ENCODE measurements around the gene ZNF577.
A peak's percentile ranks its signal among the peaks of the same experiment; 100 is the strongest.

Gene ZNF577

DNA sequence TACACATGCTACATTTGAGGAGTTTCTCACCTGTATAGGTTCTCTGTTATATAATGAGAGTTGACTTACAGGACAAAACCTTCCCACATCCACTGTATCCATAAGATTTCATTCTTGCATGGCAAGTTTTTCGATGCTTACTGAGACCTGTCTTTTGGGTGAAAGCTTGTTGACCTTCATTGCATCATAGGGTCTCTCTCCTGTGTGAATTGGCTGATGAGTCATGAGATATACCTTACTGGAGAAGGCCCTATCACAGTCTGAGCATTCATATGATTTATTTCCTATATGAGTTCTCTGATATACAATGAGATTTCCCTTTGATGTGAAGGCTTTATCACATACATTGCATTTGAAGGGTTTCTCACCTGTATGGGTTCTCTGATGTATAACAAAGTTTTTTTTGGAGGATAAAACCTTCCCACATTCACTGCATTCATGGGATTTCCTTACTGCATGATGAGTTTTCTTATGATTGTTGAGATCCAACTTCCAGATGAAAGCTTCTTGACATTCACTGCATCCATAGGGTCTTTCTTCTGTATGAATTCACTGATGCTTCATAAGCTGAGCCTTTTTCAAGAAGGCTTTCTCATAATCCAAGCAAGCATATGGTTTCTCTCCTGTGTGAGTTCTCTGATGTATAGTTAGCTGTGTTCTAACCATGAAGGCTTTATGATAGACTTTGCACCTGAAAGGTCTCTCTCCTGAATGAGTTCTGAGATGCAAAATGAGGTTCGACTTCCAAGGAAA, 25.7 kb downstream of the ZNF577 start:
- H3K27me3 ChIP-seq (ENCODE audit: insufficient read depth, insufficient read length) = no peaks in the 10 kb centered on the region
- TF ChIP-seq ZNF274 (IDR thresholded peaks at IDR 0.05; ENCODE audit: low read depth, low read length) = peak; percentile 89
- TF ChIP-seq SUZ12 (IDR thresholded peaks at IDR 0.05; ENCODE audit: extremely low read depth, insufficient read depth, insufficient read length) = no peak
- TF ChIP-seq YY1 (IDR thresholded peaks at IDR 0.05; ENCODE audit: insufficient read depth, insufficient read length) = no peak
- peaks cover 3% of the 10 kb centered on the region for H3K36me3 ChIP-seq (ENCODE audit: insufficient read depth, insufficient read length, low read length)
- H3K4me1 ChIP-seq (ENCODE audit: insufficient read depth, insufficient read length) = no peaks in the 10 kb centered on the region
- peaks cover 95% of the 10 kb centered on the region for H3K9me3 ChIP-seq (ENCODE audit: insufficient read depth, low read length)
- H3K4me3 ChIP-seq (ENCODE audit: insufficient read length, low read depth) = no peak overlapping the region
- no peak overlapping the region for H3K9ac ChIP-seq (ENCODE audit: insufficient read length, low read depth)
- DNase-seq (ENCODE audit: low read depth, low spot score) = no peak

- TF ChIP-seq SUZ12 (IDR thresholded peaks at IDR 0.05; ENCODE audit: extremely low read depth, insufficient read depth, insufficient read length) (no peak), YY1 (IDR thresholded peaks at IDR 0.05; ENCODE audit: insufficient read depth, insufficient read length) (no peak), ZNF274 (IDR thresholded peaks at IDR 0.05; ENCODE audit: low read depth, low read length) (no peak)
- Histone ChIP-seq H3K4me1 (ENCODE audit: insufficient read depth, insufficient read length) (no peaks in the 10 kb centered on the region), H3K36me3 (ENCODE audit: insufficient read depth, insufficient read length, low read length) (no peaks in the 10 kb centered on the region), H3K27me3 (ENCODE audit: insufficient read depth, insufficient read length) (no peaks in the 10 kb centered on the region), H3K9ac (ENCODE audit: insufficient read length, low read depth) (no peak overlapping the region), H3K4me3 (ENCODE audit: insufficient read length, low read depth) (no peak overlapping the region), H3K9me3 (ENCODE audit: insufficient read depth, low read length) (peaks cover 10% of the 10 kb centered on the region)
- no peak for DNase-seq (ENCODE audit: low read depth, low spot score)
Observed at GRCh38 chr19:51837145-51837544, 50.6 kb downstream of the ZNF577 start.

- no peak for TF ChIP-seq ZNF274 (IDR thresholded peaks at IDR 0.05; ENCODE audit: low read depth, low read length)
- H3K4me1 ChIP-seq (ENCODE audit: insufficient read depth, insufficient read length) = no peaks in the 10 kb centered on the region
- peaks cover 32% of the 10 kb centered on the region for H3K9me3 ChIP-seq (ENCODE audit: insufficient read depth, low read length)
- H3K27me3 ChIP-seq (ENCODE audit: insufficient read depth, insufficient read length) = no peaks in the 10 kb centered on the region
- no peak overlapping the region for H3K9ac ChIP-seq (ENCODE audit: insufficient read length, low read depth)
- no peak for DNase-seq (ENCODE audit: low read depth, low spot score)
- no peak overlapping the region for H3K4me3 ChIP-seq (ENCODE audit: insufficient read length, low read depth)
- H3K36me3 ChIP-seq (ENCODE audit: insufficient read depth, insufficient read length, low read length) = no peaks in the 10 kb centered on the region
Observed at GRCh38 chr19:51830274-51830673, 57.5 kb downstream of the ZNF577 start.

- no peak for DNase-seq (ENCODE audit: low read depth, low spot score)
- no peaks in the 10 kb centered on the region for H3K27me3 ChIP-seq (ENCODE audit: insufficient read depth, insufficient read length)
- no peak overlapping the region for H3K9ac ChIP-seq (ENCODE audit: insufficient read length, low read depth)
- H3K4me1 ChIP-seq (ENCODE audit: insufficient read depth, insufficient read length) = no peaks in the 10 kb centered on the region
- H3K36me3 ChIP-seq (ENCODE audit: insufficient read depth, insufficient read length, low read length) = no peaks in the 10 kb centered on the region
- H3K4me3 ChIP-seq (ENCODE audit: insufficient read length, low read depth) = no peak overlapping the region
- H3K9me3 ChIP-seq (ENCODE audit: insufficient read depth, low read length) = peaks cover 40% of the 10 kb centered on the region
- TF ChIP-seq SUZ12 (IDR thresholded peaks at IDR 0.05; ENCODE audit: extremely low read depth, insufficient read depth, insufficient read length) = no peak
- TF ChIP-seq ZNF274 (IDR thresholded peaks at IDR 0.05; ENCODE audit: low read depth, low read length) = no peak
- no peak for TF ChIP-seq YY1 (IDR thresholded peaks at IDR 0.05; ENCODE audit: insufficient read depth, insufficient read length)
Observed at GRCh38 chr19:51824281-51825005, 63.3 kb downstream of the ZNF577 start.

- H3K4me3 ChIP-seq (ENCODE audit: insufficient read length, low read depth) = no peak overlapping the region
- H3K27me3 ChIP-seq (ENCODE audit: insufficient read depth, insufficient read length) = no peaks in the 10 kb centered on the region
- peaks cover 27% of the 10 kb centered on the region for H3K9me3 ChIP-seq (ENCODE audit: insufficient read depth, low read length)
- no peaks in the 10 kb centered on the region for H3K36me3 ChIP-seq (ENCODE audit: insufficient read depth, insufficient read length, low read length)
- H3K4me1 ChIP-seq (ENCODE audit: insufficient read depth, insufficient read length) = no peaks in the 10 kb centered on the region
- DNase-seq (ENCODE audit: low read depth, low spot score) = no peak
- no peak overlapping the region for H3K9ac ChIP-seq (ENCODE audit: insufficient read length, low read depth)
- TF ChIP-seq SUZ12 (IDR thresholded peaks at IDR 0.05; ENCODE audit: extremely low read depth, insufficient read depth, insufficient read length) = no peak
- no peak for TF ChIP-seq ZNF274 (IDR thresholded peaks at IDR 0.05; ENCODE audit: low read depth, low read length)
- no peak for TF ChIP-seq YY1 (IDR thresholded peaks at IDR 0.05; ENCODE audit: insufficient read depth, insufficient read length)
Observed at GRCh38 chr19:51822946-51823345, 64.8 kb downstream of the ZNF577 start.

DNA sequence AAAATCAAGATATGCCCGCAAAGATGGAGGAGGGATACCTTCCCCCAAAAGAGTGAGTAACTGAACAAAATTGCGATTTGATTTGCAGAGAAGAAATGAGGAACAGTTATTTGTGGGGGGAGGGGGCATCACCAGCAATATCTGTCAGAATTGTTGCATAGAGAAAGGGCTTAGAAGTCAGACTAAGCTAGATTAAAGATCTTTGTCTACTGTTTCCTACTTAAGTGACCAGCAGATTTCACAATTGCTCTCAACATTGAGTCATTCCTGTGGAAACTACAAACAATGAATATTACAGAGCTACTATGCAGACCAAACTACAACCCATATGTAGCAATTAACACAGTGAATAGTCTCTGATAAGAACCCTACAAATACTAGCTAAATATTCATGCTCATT, 65.4 kb downstream of the ZNF577 start:
- Histone ChIP-seq H3K4me1 (ENCODE audit: insufficient read depth, insufficient read length) (no peaks in the 10 kb centered on the region), H3K27me3 (ENCODE audit: insufficient read depth, insufficient read length) (no peaks in the 10 kb centered on the region), H3K36me3 (ENCODE audit: insufficient read depth, insufficient read length, low read length) (no peaks in the 10 kb centered on the region), H3K9me3 (ENCODE audit: insufficient read depth, low read length) (peaks cover 21% of the 10 kb centered on the region), H3K9ac (ENCODE audit: insufficient read length, low read depth) (no peak overlapping the region), H3K4me3 (ENCODE audit: insufficient read length, low read depth) (no peak overlapping the region)
- DNase-seq (ENCODE audit: low read depth, low spot score) = no peak
- no peak for TF ChIP-seq ZNF274 (IDR thresholded peaks at IDR 0.05; ENCODE audit: low read depth, low read length)

GRCh38 chr19:51821921-51822320, 65.8 kb downstream of the ZNF577 start:
- H3K9ac ChIP-seq (ENCODE audit: insufficient read length, low read depth) = no peak overlapping the region
- peaks cover 17% of the 10 kb centered on the region for H3K9me3 ChIP-seq (ENCODE audit: insufficient read depth, low read length)

More at GRCh38 chr19:51821921-51822320, 65.8 kb downstream of the ZNF577 start:
- no peaks in the 10 kb centered on the region for H3K4me1 ChIP-seq (ENCODE audit: insufficient read depth, insufficient read length)
- DNase-seq (ENCODE audit: low read depth, low spot score) = no peak
- no peaks in the 10 kb centered on the region for H3K36me3 ChIP-seq (ENCODE audit: insufficient read depth, insufficient read length, low read length)
- H3K4me3 ChIP-seq (ENCODE audit: insufficient read length, low read depth) = no peak overlapping the region
- no peaks in the 10 kb centered on the region for H3K27me3 ChIP-seq (ENCODE audit: insufficient read depth, insufficient read length)
- no peak for TF ChIP-seq YY1 (IDR thresholded peaks at IDR 0.05; ENCODE audit: insufficient read depth, insufficient read length)

Data from NT2/D1 (cell line).